CD8-positive, alpha-beta memory T cell (primary cell): ENCODE data around the gene ECHDC3. TPM values are rescaled to one million over a fixed set of nuclear protein-coding genes. Genes with fewer than 3 reads are reported as not detected.
A peak's percentile ranks its signal among the peaks of the same experiment; 100 is the strongest.

Experiments used
- CTCF ChIA-PET: fragments of 350-600 bp; sonication (Branson Sonifier 250); formaldehyde crosslinking; loops from one replicate; lab custom pipeline; 2021; ENCODE audit warnings: antibody characterized with exemption; lab: Charles Lee
- POLR2A ChIA-PET: fragments of 350-600 bp; sonication (Branson Sonifier 250); formaldehyde crosslinking; loops from one replicate; lab custom pipeline; 2021; ENCODE audit warnings: antibody characterized with exemption; lab: Charles Lee
- DNase-seq, 5 donors: peaks; one replicate each; pipeline versions ENCODE4 v3.0.0 to v3.0.0-alpha.2; 2020 to 2022; ENCODE audit warnings: mixed read lengths in 1 of 5
- H3K27ac ChIP-seq: one replicate; pipeline ENCODE4 v1.7.0; 2013; ENCODE audit warnings: low read depth, mild to moderate bottlenecking, low read length, moderate library complexity
- H3K27me3 ChIP-seq: 2 replicates; pipeline ENCODE4 v1.7.0; 2013; ENCODE audit warnings: low read length, mild to moderate bottlenecking; ENCODE audit not compliant: insufficient read depth, poor library complexity, severe bottlenecking
- H3K36me3 ChIP-seq: 2 replicates; pipeline ENCODE4 v1.7.0; 2013; ENCODE audit warnings: mild to moderate bottlenecking, low read length, moderate library complexity; ENCODE audit not compliant: insufficient read depth
- H3K4me1 ChIP-seq: 2 replicates; pipeline ENCODE4 v1.7.0; 2013; ENCODE audit warnings: mild to moderate bottlenecking, low read length, moderate library complexity; ENCODE audit not compliant: insufficient read depth
- H3K4me3 ChIP-seq: 2 replicates; pipeline ENCODE4 v1.7.0; 2013; ENCODE audit warnings: mild to moderate bottlenecking, low read length
- H3K9me3 ChIP-seq: 2 replicates; pipeline ENCODE4 v1.7.0; 2013; ENCODE audit warnings: mild to moderate bottlenecking, low read length
- H3K27ac Mint-ChIP-seq, 8 donors: one replicate each; pipeline ENCODE4 v1.8.0; 2020 to 2021; ENCODE audit warnings: mixed read lengths in 8 of 8, mild to moderate bottlenecking in 6 of 8, inconsistent platforms in 3 of 8, moderate library complexity in 3 of 8
- H3K27me3 Mint-ChIP-seq, 2 donors: one replicate each; pipeline ENCODE4 v1.8.0; 2020 to 2021; ENCODE audit warnings: mixed read lengths in 2 of 2, mild to moderate bottlenecking in 1 of 2, moderate library complexity in 1 of 2
- H3K36me3 Mint-ChIP-seq, 3 donors: one replicate each; pipeline ENCODE4 v1.8.0; 2020 to 2021; ENCODE audit warnings: mixed read lengths in 3 of 3, inconsistent platforms in 1 of 3, mild to moderate bottlenecking in 1 of 3
- H3K4me1 Mint-ChIP-seq, 3 donors: one replicate each; pipeline ENCODE4 v1.8.0; 2020 to 2021; ENCODE audit warnings: mixed read lengths in 3 of 3, inconsistent platforms in 1 of 3, mild to moderate bottlenecking in 1 of 3
- H3K4me3 Mint-ChIP-seq, 7 donors: one replicate each; pipeline ENCODE4 v1.8.0; 2020 to 2021; ENCODE audit warnings: mixed read lengths in 7 of 7, mild to moderate bottlenecking in 6 of 7, moderate library complexity in 4 of 7, inconsistent platforms in 2 of 7
- H3K9me3 Mint-ChIP-seq, 5 donors: one replicate each; pipeline ENCODE4 v1.8.0; 2020 to 2022; ENCODE audit warnings: mixed read lengths in 5 of 5, mild to moderate bottlenecking in 3 of 5, moderate library complexity in 2 of 5, inconsistent platforms in 1 of 5
- polyA plus RNA-seq: library from polyadenylated mRNA; unstranded; fragments of 300-500 nt; fragmentation: Illumina TruSeq; gene quantifications from one replicate; pipeline ENCODE4 v1.2.3, GENCODE V29; 2021
- total RNA-seq, 2 experiments: library from RNA; stranded (reverse); gene quantifications; one replicate each; pipeline ENCODE4 v1.2.3, GENCODE V29; 2021

The ECHDC3 gene
- total and polyA plus RNA-seq, 3 experiments from 2014 or later, result 0.58 to 0.77 (median 0.71) TPM

DNA sequence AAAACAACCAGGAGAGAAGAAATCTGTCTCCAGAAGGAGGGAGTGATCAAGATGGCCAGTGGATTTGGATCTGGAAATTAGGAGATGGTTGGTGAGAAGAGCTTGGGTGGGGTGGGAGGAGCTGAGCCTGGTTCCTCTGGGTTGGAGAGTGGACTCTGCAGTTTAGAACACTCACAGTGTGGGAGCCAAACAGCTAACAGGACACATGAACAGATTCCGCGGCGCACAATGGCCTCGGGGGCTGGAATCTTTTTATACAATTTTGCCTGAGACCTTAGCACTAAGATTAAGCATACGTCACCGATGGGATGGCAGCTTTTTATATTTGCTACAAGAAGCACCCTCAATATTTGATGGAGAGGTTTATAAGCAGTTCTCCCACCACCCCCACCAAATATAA lies 2.9 kb downstream of the ECHDC3 start:
- CTCF ChIA-PET, result interaction anchor here (2.7 kb wide), 1 partner anchor 12 kb away, joined by 10 read pairs; no protein-coding TSS in a partner anchor
- peak overlapping the region in 1 of 7 donors; percentile 9 for H3K4me3 Mint-ChIP-seq
- POLR2A ChIA-PET, result no interaction called here

DNA sequence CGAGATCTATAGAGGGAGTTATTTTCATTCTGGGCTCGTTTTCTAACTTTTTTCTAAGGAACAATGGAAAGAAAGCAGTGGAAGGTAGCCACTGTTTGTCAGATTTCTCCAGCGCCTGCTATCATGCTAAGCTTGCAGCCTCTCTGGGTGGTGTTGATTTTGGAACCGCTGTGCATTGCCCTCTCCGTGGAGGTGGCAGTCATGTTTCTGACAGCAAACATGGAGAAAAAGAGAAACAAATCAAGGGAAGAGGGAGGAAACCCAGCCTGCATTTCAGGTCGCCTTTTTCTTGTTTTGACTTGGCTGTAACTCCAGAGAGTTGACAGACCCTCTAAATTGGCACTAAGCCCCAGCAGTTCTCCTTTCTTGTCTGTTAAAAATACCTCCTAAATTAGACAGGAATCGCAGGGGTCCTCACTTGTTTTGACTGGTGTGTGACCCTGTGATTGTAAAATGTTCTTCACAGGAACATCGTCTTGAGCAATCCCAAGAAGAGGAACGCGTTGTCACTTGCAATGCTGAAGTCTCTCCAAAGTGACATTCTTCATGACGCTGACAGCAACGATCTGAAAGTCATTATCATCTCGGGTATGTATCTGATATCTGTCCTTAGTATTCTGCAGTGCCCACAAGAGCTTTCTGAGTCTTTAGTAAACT lies 4.8 kb downstream of the ECHDC3 start:
- Mint-ChIP-seq H3K9me3 (peaks cover 0 to 2% (median 0%) of the 10 kb centered on the region in 5 donors), H3K4me3 (no peak overlapping the region), H3K4me1 (peaks cover 4 to 6% (median 6%) of the 10 kb centered on the region in 3 donors), H3K27ac (no peak overlapping the region), H3K27me3 (peaks cover 7 to 8% of the 10 kb centered on the region in 2 donors), H3K36me3 (no peaks in the 10 kb centered on the region)
- ChIA-PET CTCF (interaction anchor here (2.9 kb wide), 1 partner anchor 11 kb away, joined by 11 read pairs; no protein-coding TSS in a partner anchor), POLR2A (no interaction called here)
- H3K27me3 ChIP-seq, result no peaks in the 10 kb centered on the region
- no peak for DNase-seq
- no peak overlapping the region for H3K27ac ChIP-seq
- no peaks in the 10 kb centered on the region for H3K4me1 ChIP-seq
- no peak overlapping the region for H3K4me3 ChIP-seq
- no peaks in the 10 kb centered on the region for H3K36me3 ChIP-seq
- H3K9me3 ChIP-seq, result no peaks in the 10 kb centered on the region

More for the DNA sequence above, 2.9 kb downstream of the ECHDC3 start:
- no peaks in the 10 kb centered on the region for H3K9me3 ChIP-seq
- no peaks in the 10 kb centered on the region for H3K36me3 Mint-ChIP-seq
- DNase-seq, result no peak
- no peak overlapping the region for H3K27ac Mint-ChIP-seq
- H3K27ac ChIP-seq, result no peak overlapping the region
- H3K9me3 Mint-ChIP-seq, result peaks cover 0 to 4% (median 0%) of the 10 kb centered on the region in 5 donors
- peaks cover 7 to 13% (median 13%) of the 10 kb centered on the region in 3 donors for H3K4me1 Mint-ChIP-seq
- no peaks in the 10 kb centered on the region for H3K27me3 ChIP-seq
- H3K27me3 Mint-ChIP-seq, result peaks cover 21 to 22% of the 10 kb centered on the region in 2 donors
- H3K4me3 ChIP-seq, result no peak overlapping the region
- peaks cover 7% of the 10 kb centered on the region for H3K4me1 ChIP-seq
- H3K36me3 ChIP-seq, result no peaks in the 10 kb centered on the region

DNA sequence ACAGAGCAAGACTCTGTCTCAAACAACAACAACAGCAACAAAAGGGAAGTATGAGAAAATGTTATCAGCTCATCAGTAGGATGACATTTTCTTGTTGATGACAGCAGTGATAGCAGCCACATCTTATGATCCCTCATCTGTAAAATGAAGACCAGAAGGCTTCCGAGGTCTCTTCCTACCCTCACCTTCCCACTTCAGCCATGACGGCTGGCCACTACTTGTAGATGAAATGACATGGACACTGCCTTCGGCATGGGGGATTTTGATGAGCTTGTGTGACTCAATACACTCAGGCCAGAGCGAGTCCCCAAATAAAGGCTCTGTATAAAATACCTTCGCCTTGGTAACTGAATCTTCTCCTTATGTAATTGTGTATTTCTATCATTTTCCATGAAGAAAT lies 6.7 kb downstream of the ECHDC3 start:
- H3K9me3 ChIP-seq, result no peaks in the 10 kb centered on the region
- Mint-ChIP-seq H3K4me3 (no peak overlapping the region), H3K27me3 (peaks cover 0 to 8% of the 10 kb centered on the region in 2 donors), H3K4me1 (no peaks in the 10 kb centered on the region), H3K9me3 (no peaks in the 10 kb centered on the region), H3K27ac (no peak overlapping the region), H3K36me3 (no peaks in the 10 kb centered on the region)
- no peak overlapping the region for H3K27ac ChIP-seq
- no peaks in the 10 kb centered on the region for H3K27me3 ChIP-seq
- H3K36me3 ChIP-seq, result no peaks in the 10 kb centered on the region
- ChIA-PET CTCF (interaction anchor here (2.9 kb wide), 1 partner anchor 9 kb away, joined by 11 read pairs; no protein-coding TSS in a partner anchor), POLR2A (no interaction called here)
- no peak for DNase-seq
- no peak overlapping the region for H3K4me3 ChIP-seq
- no peaks in the 10 kb centered on the region for H3K4me1 ChIP-seq

DNA sequence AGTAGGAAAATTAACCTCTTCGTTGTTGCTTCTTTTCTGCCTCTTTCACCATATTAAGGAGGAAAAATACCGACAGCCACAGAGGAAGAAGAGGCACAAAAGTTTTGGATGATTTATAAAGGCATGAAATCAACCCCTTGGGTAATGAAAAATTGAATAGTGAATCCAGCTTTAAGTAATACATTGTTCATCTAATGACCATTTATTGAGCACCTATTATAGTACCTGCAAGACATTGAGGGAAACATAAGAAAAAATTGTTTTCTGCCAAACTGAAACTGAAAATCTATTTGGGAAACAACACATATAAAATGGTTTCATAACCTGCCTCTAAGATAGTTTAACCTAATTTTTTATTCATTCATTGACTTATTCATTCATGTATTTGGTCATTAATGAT lies 8.2 kb downstream of the ECHDC3 start:
- Histone ChIP-seq H3K27me3 (no peaks in the 10 kb centered on the region), H3K4me1 (no peaks in the 10 kb centered on the region), H3K27ac (no peak overlapping the region), H3K4me3 (no peak overlapping the region), H3K9me3 (no peaks in the 10 kb centered on the region), H3K36me3 (no peaks in the 10 kb centered on the region)
- ChIA-PET CTCF (no interaction called here), POLR2A (no interaction called here)
- H3K9me3 Mint-ChIP-seq, result no peaks in the 10 kb centered on the region
- no peaks in the 10 kb centered on the region for H3K4me1 Mint-ChIP-seq
- DNase-seq, result no peak
- no peak overlapping the region for H3K4me3 Mint-ChIP-seq
- no peaks in the 10 kb centered on the region for H3K27me3 Mint-ChIP-seq
- H3K36me3 Mint-ChIP-seq, result no peaks in the 10 kb centered on the region
- peak overlapping the region in 1 of 8 donors; percentile 61 for H3K27ac Mint-ChIP-seq

DNA sequence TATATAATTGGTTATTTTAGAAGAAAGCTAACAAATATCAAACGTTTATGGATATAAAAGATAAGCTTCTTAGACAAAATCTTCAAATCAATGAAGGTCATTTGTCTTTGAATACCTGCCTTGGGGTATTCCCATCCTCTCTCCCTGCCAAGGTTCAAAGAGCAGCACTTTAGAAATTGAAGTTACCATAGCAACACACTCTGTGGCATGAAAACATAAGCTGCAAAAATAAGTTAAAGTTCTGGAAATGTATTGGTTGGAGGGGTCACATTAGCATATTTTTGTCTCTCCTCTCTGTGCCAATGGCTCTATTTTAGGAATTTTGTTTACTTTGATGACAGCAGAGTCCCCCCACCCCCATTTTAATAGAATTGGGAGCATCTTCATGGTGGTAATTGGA lies 12.0 kb downstream of the ECHDC3 start:
- H3K36me3 ChIP-seq, result no peaks in the 10 kb centered on the region
- H3K27ac Mint-ChIP-seq, result no peak overlapping the region

DNA sequence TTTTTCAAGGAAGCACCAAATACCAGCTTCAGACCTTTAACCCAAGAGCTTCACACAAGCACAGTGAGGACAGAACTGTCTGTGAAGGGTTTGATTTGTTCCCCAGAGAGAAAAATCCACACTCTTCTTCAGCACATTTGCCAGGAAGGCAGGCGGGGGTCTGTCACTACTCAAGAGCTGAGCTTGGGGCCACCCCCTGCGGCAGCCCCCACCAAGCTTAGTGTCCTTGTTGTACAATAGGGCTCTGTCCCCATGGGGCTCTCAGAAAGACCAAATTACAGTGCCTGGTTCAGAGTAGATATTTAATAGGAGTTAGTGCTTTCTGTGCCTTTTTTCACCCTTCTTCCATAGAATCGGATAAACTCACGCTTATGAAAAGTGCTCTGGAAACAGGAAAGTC lies 12.4 kb downstream of the ECHDC3 start:
- H3K4me3 ChIP-seq, result no peak overlapping the region
- POLR2A ChIA-PET, result interaction anchor here (0.6 kb wide), 1 partner anchor 36 kb away, joined by 6 read pairs; no protein-coding TSS in a partner anchor
- Mint-ChIP-seq H3K36me3 (no peaks in the 10 kb centered on the region), H3K27me3 (peaks cover 0 to 1% of the 10 kb centered on the region in 2 donors), H3K9me3 (no peaks in the 10 kb centered on the region), H3K4me1 (peaks cover 0 to 3% (median 3%) of the 10 kb centered on the region in 3 donors), H3K4me3 (no peak overlapping the region), H3K27ac (no peak overlapping the region)
- no peak for DNase-seq
- no peaks in the 10 kb centered on the region for H3K27me3 ChIP-seq
- CTCF ChIA-PET, result interaction anchor here (1.0 to 1.3 kb wide), 3 partner anchors 14 to 238 kb away, joined by 3 read pairs; no protein-coding TSS in a partner anchor
- no peaks in the 10 kb centered on the region for H3K9me3 ChIP-seq
- H3K4me1 ChIP-seq, result no peaks in the 10 kb centered on the region
- H3K36me3 ChIP-seq, result no peaks in the 10 kb centered on the region
- no peak overlapping the region for H3K27ac ChIP-seq

More for the DNA sequence above, 12.0 kb downstream of the ECHDC3 start:
- no peaks in the 10 kb centered on the region for H3K9me3 ChIP-seq
- Mint-ChIP-seq H3K27me3 (peaks cover 0 to 1% of the 10 kb centered on the region in 2 donors), H3K4me3 (no peak overlapping the region), H3K4me1 (peaks cover 0 to 3% (median 3%) of the 10 kb centered on the region in 3 donors), H3K9me3 (no peaks in the 10 kb centered on the region), H3K36me3 (no peaks in the 10 kb centered on the region)
- ChIA-PET CTCF (interaction anchor here (1.0 to 1.3 kb wide), 3 partner anchors 14 to 238 kb away, joined by 3 read pairs; no protein-coding TSS in a partner anchor), POLR2A (no interaction called here)
- no peak overlapping the region for H3K4me3 ChIP-seq
- no peak overlapping the region for H3K27ac ChIP-seq
- no peaks in the 10 kb centered on the region for H3K4me1 ChIP-seq
- DNase-seq, result no peak
- H3K27me3 ChIP-seq, result no peaks in the 10 kb centered on the region

DNA sequence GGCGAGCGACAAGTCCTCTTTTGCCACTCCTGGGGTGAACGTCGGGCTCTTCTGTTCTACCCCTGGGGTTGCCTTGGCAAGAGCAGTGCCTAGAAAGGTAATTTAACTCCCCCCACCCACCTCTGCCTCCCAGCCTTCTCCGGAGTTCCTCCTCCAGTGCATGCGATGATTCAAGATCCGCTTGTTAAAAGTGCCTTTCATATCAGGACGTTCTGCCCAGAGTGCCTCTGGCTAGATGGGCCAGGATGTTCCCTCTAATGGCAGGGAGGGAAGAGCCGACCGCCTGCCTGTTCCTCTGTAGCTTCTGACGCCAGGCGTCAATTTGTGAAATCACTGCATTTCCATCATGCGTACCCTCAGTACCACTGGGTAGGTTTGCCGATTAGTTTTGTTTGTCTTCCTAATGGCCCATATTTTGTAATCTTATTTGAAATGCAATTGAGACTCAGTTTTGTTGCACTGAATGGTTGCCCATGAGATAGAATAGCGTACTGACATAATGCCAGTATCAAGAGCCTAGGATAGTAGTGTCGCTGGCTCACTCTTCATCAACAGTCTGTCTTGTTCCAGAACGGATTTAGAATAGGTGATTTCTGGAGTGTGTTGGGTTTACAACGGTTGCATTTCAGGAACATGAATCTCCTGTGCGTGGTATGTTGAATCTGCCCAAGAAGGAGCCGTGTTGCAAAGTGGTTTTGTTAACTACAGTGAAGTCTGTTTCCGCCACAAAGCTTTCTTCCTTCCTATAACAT lies 13.5 kb downstream of the ECHDC3 start:
- peaks cover 0 to 4% of the 10 kb centered on the region in 2 donors for H3K27me3 Mint-ChIP-seq
- Histone ChIP-seq H3K4me1 (no peaks in the 10 kb centered on the region), H3K27me3 (no peaks in the 10 kb centered on the region), H3K27ac (no peak overlapping the region), H3K36me3 (no peaks in the 10 kb centered on the region), H3K9me3 (no peaks in the 10 kb centered on the region), H3K4me3 (no peak overlapping the region)
- POLR2A ChIA-PET, result interaction anchor here (0.6 kb wide), 1 partner anchor 37 kb away, joined by 6 read pairs; no protein-coding TSS in a partner anchor
- CTCF ChIA-PET, result interaction anchor here (2.7 kb wide), 1 partner anchor 11 kb away, joined by 10 read pairs; no protein-coding TSS in a partner anchor
- no peaks in the 10 kb centered on the region for H3K36me3 Mint-ChIP-seq
- no peaks in the 10 kb centered on the region for H3K9me3 Mint-ChIP-seq
- DNase-seq, result no peak
- H3K4me3 Mint-ChIP-seq, result no peak overlapping the region
- H3K4me1 Mint-ChIP-seq, result peaks cover 0 to 3% (median 3%) of the 10 kb centered on the region in 3 donors
- no peak overlapping the region for H3K27ac Mint-ChIP-seq
